ENCODE measurements around the gene IGBP1. TPM values are rescaled to one million over a fixed set of nuclear protein-coding genes. Genes with fewer than 3 reads are reported as not detected.

The IGBP1 gene
- total RNA-seq, 1 donor from 2014 or later, result 38.3 TPM

DNA sequence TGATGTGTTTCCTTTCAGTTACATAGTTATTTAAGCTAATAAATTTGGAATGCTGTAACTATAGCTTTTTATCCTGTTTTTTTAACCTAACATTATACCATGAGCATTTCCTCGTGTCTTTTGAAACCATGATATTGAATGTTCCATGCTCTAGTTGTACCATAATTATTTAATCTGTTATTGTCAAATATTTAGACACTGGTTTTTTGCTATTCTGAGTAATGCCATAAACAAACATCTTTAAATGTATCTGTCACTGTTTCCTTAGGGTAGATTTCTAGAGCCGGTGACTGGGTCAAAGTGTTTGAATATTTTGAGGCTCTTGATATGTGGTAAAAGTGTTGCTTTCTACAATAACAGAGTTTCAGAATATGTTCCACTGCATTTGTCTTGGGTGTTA lies 5.4 kb downstream of the IGBP1 start:
- H3K9me3 Mint-ChIP-seq, result peaks cover 2% of the 10 kb centered on the region
- DNase-seq (ENCODE audit: low read depth, low spot score), result no peak
- H3K4me1 Mint-ChIP-seq, result peaks cover 24% of the 10 kb centered on the region
- no peak overlapping the region for H3K27ac Mint-ChIP-seq (ENCODE audit: unreplicated experiment)
- TF ChIP-seq, protein P1, sequence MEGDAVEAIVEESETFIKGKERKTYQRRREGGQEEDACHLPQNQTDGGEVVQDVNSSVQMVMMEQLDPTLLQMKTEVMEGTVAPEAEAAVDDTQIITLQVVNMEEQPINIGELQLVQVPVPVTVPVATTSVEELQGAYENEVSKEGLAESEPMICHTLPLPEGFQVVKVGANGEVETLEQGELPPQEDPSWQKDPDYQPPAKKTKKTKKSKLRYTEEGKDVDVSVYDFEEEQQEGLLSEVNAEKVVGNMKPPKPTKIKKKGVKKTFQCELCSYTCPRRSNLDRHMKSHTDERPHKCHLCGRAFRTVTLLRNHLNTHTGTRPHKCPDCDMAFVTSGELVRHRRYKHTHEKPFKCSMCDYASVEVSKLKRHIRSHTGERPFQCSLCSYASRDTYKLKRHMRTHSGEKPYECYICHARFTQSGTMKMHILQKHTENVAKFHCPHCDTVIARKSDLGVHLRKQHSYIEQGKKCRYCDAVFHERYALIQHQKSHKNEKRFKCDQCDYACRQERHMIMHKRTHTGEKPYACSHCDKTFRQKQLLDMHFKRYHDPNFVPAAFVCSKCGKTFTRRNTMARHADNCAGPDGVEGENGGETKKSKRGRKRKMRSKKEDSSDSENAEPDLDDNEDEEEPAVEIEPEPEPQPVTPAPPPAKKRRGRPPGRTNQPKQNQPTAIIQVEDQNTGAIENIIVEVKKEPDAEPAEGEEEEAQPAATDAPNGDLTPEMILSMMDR (conservative IDR thresholded peaks at IDR 0.05), result no peak
- H3K36me3 Mint-ChIP-seq (ENCODE audit: low read depth), result peaks cover 3% of the 10 kb centered on the region
- no peak overlapping the region for H3K4me3 Mint-ChIP-seq
- no peaks in the 10 kb centered on the region for H3K27me3 Mint-ChIP-seq (ENCODE audit: low read depth)

DNA sequence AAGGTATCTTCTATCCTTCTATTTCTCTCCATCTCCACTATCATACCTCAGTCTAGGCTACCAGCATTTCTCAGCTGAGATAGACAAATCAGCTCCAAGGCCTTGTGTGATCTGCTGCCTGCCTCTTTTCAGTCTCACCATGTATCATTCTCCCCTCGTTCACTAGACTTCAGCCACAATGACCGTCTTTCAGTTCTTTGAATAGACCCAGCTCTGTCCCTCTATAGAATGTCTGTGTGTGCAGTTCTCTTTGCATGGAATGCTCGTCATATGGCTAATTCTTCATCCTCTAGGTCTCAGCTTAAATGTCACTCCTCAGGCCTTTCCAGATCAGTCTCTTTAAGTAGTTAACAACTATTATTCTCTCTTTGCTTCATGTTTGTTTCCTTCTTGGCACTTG lies 6.5 kb downstream of the IGBP1 start:
- Mint-ChIP-seq H3K4me3 (peak overlapping the region; percentile 45), H3K36me3 (ENCODE audit: low read depth) (peaks cover 3% of the 10 kb centered on the region), H3K4me1 (peaks cover 17% of the 10 kb centered on the region)

GRCh38 chrX:70141373-70141772 lies 8.1 kb downstream of the IGBP1 start:
- Mint-ChIP-seq H3K9me3 (no peaks in the 10 kb centered on the region), H3K27me3 (ENCODE audit: low read depth) (no peaks in the 10 kb centered on the region), H3K4me3 (no peak overlapping the region), H3K27ac (ENCODE audit: unreplicated experiment) (no peak overlapping the region), H3K4me1 (peaks cover 10% of the 10 kb centered on the region), H3K36me3 (ENCODE audit: low read depth) (peaks cover 7% of the 10 kb centered on the region)
- TF ChIP-seq, protein P1 (conservative IDR thresholded peaks at IDR 0.05), result no peak
- DNase-seq (ENCODE audit: low read depth, low spot score), result no peak

More for the DNA sequence above, 6.5 kb downstream of the IGBP1 start:
- H3K27ac Mint-ChIP-seq (ENCODE audit: unreplicated experiment), result no peak overlapping the region
- no peak for DNase-seq (ENCODE audit: low read depth, low spot score)
- H3K27me3 Mint-ChIP-seq (ENCODE audit: low read depth), result no peaks in the 10 kb centered on the region
- peaks cover 2% of the 10 kb centered on the region for H3K9me3 Mint-ChIP-seq
- TF ChIP-seq, protein P1 (conservative IDR thresholded peaks at IDR 0.05), result no peak

DNA sequence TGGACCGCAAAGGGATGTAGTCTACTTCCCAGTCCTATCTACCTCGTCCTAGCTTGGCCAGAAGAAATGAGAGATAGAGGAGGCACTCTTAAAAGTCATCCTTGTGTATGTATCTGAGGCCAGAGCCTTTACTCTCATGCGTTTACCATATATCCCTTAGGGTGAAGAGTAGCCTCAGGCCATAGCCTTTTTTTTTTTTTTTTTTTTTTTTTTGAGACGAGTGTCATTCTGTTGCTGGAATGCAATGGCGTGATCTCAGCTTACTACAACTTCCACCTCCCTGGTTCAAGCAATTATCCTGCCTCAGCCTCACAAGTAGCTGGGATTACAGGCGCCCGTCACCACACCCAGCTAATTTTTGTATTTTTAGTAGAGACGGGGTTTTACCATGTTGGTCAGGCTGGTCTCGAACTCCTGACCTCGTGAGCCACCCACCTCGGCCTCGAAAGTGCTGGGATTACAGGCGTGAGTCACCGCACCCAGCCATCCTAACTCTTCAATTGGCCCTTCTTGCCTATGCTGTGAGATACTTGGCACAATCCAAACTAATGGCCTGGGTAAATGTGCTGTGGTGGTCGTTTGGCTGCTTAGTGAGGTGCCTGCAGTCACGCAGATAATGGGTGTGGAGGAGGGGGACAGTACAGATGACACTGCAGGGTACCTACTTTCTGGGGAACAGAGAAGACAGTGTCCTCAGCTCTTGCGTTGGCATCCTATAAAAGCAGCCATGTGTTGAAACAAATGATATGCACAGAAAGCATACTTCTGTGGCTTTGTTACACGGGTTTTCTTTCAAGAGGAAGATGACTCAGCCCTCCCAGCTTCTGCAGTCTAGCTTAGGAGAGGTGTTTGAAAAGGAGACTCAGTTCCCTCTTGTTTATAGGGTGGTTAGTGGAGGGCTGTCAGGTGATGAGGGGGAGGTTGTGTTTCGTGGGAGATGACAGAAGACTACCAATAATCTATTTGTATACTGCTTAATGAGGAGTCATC lies 33.6 kb downstream of the IGBP1 start:
- no peaks in the 10 kb centered on the region for H3K9me3 Mint-ChIP-seq
- no peak overlapping the region for H3K27ac Mint-ChIP-seq (ENCODE audit: unreplicated experiment)
- peaks cover 23% of the 10 kb centered on the region for H3K4me1 Mint-ChIP-seq
- peaks cover 7% of the 10 kb centered on the region for H3K36me3 Mint-ChIP-seq (ENCODE audit: low read depth)
- no peak overlapping the region for H3K4me3 Mint-ChIP-seq
- no peak for DNase-seq (ENCODE audit: low read depth, low spot score)
- no peaks in the 10 kb centered on the region for H3K27me3 Mint-ChIP-seq (ENCODE audit: low read depth)
- TF ChIP-seq, protein P1 (conservative IDR thresholded peaks at IDR 0.05), result no peak

DNA sequence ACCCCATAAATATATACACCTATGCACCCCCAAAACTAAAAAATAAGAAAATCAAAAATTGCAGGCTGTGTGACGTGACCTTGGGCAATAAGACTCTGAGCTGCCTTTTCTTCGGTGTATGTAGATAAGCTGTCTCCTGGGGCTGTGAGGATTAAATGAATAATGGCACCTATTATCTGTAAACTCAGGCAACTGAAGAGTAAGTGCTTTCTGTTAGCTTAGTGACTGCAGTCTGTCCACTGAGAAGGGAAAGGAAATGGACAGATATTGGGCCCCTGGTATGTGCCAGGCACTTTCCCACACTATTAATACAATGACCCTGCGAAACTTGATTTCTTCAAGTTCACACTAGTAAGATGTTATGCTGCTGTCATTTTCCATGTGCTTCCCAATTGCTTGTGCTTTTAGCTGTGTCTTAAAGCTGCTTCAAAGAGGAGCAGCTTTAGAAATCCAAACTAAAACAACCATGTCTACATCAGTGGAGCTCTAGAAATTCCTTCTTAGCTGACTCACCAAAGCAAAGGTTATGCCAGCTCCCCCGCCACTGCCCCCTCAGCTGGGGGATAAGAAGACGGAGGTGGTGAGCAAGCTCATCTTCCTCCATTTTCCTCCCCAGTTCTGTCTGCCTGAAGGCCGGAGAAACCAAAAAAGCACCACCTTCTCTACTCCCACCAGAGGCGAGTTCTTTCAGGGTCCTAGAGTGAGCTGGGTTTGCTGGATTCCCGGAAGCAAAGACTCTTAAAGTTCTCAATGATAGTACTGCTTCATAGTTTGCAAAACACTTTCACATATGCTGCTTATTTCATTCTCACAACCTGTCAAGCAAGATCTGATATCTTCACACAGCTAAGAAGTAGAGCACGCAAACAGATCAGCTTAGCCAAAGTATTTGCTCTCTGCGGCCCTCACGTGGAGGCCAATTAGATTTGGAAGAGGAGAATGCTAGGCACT lies 35.3 kb downstream of the IGBP1 start:
- peaks cover 36% of the 10 kb centered on the region for H3K4me1 Mint-ChIP-seq
- TF ChIP-seq, protein P1 (conservative IDR thresholded peaks at IDR 0.05), result no peak
- no peaks in the 10 kb centered on the region for H3K9me3 Mint-ChIP-seq
- no peak overlapping the region for H3K4me3 Mint-ChIP-seq
- peaks cover 7% of the 10 kb centered on the region for H3K36me3 Mint-ChIP-seq (ENCODE audit: low read depth)
- no peaks in the 10 kb centered on the region for H3K27me3 Mint-ChIP-seq (ENCODE audit: low read depth)
- DNase-seq (ENCODE audit: low read depth, low spot score), result no peak
- no peak overlapping the region for H3K27ac Mint-ChIP-seq (ENCODE audit: unreplicated experiment)

All from neural crest cell (in vitro differentiated cells).